MG63 (cell line): Measurements from ENCODE around the gene COL26A1. TPM values are rescaled to one million over a fixed set of nuclear protein-coding genes. Genes with fewer than 3 reads are reported as not detected.
"Not testable (repeated sequence)": the region's sequence is repeated elsewhere in the genome, so short reads cannot be mapped to it uniquely, and the experiment has no call there.

ENCODE experiments used
- DNase-seq: peaks from one replicate; pipeline ENCODE4 v3.0.0-alpha.2; 2020
- H3K27me3 ChIP-seq: fragments of 250-450 bp; sonication (Bioruptor Pico); 2 replicates; pipeline ENCODE4 v1.5.1; 2020; ENCODE audit warnings: mild to moderate bottlenecking, moderate library complexity
- H3K36me3 ChIP-seq: fragments of 250-450 bp; sonication (Bioruptor Pico); 2 replicates; pipeline ENCODE4 v1.5.1; 2020; ENCODE audit warnings: mild to moderate bottlenecking, moderate library complexity
- H3K4me3 ChIP-seq: fragments of 250-450 bp; sonication (Bioruptor Pico); 2 replicates; pipeline ENCODE4 v1.5.1; 2020; ENCODE audit warnings: mild to moderate bottlenecking, moderate library complexity
- H3K9me3 ChIP-seq: fragments of 250-450 bp; sonication (Bioruptor Pico); 2 replicates; pipeline ENCODE4 v1.5.1; 2020; ENCODE audit warnings: mild to moderate bottlenecking, moderate library complexity
- total RNA-seq: library from RNA; depleted of rRNA; stranded (reverse); fragments of >200 nt; shearing (Covaris generic); gene quantifications from 2 replicates; pipeline ENCODE4 v1.2.3, GENCODE V29; 2014; ENCODE audit warnings: low replicate concordance; rRNA removed

The COL26A1 gene
- total RNA-seq: 1.2 TPM in 1 of 2 replicates, not detected in the other

- DNase-seq: peak; percentile 27
- H3K27me3 ChIP-seq: no peaks in the 10 kb centered on the region
- peak within 1 kb of the TSS; percentile 26 for H3K4me3 ChIP-seq
- no peaks in the 10 kb centered on the region for H3K36me3 ChIP-seq
- no peaks in the 10 kb centered on the region for H3K9me3 ChIP-seq
Observed at GRCh38 chr7:101362334-101363195, at the start of gene COL26A1. COL26A1 (plus strand) TSS chr7:101362875; CDS start chr7:101363033, 158 bp downstream.

DNA sequence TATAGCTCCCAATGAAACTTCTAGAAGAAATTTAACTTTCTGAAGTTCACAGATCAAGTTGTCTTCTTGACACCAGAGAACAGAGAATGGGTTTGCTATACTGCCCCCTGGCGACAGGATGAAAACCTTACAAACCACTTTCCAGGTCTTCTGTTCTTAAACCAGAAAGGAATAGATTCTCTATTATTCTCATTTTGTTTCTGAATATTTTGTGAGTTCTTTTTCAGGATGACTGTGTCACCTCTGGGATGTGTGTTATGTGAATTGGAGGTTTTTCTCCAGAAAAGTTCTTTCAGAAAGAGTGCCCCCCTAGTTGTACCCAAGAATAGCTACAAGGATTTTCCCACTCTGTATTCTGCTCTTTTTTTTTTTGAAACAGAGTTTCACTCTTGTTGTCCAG, 47.3 kb upstream of the COL26A1 start:
- Histone ChIP-seq H3K4me3 (no peak overlapping the region), H3K9me3 (no peaks in the 10 kb centered on the region; the same call in 1 of the 2 replicates), H3K36me3 (no peaks in the 10 kb centered on the region), H3K27me3 (no peaks in the 10 kb centered on the region)
- peak; percentile 3 for DNase-seq

- no peaks in the 10 kb centered on the region for H3K27me3 ChIP-seq
- no peaks in the 10 kb centered on the region for H3K9me3 ChIP-seq
- no peak overlapping the region for H3K4me3 ChIP-seq
- H3K36me3 ChIP-seq: no peaks in the 10 kb centered on the region
- no peak for DNase-seq
Observed at GRCh38 chr7:101319401-101319800, 43.3 kb upstream of the COL26A1 start.

DNA sequence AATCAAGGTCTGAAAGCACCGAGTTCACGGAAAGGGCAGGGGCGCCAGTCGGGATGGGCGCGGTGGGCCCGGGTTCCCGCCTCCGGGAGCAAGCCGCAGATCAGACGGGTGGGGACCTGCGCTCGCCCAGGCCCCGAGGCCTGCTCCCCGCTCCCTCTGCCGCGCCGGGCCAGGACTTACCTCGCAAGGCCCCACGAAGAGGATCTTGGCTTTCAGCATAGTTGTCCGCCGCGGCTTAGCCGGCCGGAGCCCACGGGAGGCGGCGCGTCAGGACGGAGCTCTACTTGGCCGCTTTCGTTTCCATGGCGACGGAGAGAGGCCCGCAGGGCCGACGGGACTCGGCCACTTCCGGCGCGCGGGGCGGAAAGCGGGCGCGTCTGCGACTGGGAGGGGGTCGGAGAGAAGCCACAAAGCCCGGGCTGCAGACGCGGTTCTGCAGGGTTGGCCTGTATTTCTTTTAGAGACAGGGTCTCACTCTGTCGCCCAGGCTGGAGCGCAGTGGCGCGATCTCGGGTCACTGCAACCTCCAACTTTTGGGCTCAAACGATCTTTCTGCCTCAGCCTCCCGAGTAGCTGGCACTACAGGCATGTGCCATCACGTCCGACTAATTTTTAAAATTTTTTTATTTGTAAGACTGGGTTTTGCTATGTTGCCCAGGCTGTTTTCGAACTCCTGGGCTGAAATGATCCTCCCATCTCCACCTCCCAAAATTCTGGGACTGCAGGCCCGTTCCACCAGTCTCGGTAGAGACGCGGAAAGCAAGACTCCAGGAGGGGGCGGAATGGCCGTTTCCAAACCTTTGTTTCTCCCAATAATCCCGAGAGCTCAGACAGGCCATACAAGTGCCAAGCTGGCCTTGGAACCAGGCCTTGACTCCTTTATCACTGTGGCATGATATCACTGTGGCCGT, 40.9 kb upstream of the COL26A1 start, which contains the start of gene IFT22:
Gene IFT22 (minus strand): TSS at position 322 of the 911 bp plus-strand sequence. CDS start 103 bp downstream, at position 219.
- H3K27me3 ChIP-seq: no peaks in the 10 kb centered on the region
- peak; percentile 87 for DNase-seq
- H3K9me3 ChIP-seq: no peaks in the 10 kb centered on the region
- H3K36me3 ChIP-seq: no peaks in the 10 kb centered on the region
- peak within 1 kb of the TSS; percentile 76 for H3K4me3 ChIP-seq

- Histone ChIP-seq H3K27me3 (no peaks in the 10 kb centered on the region), H3K4me3 (no peak overlapping the region), H3K9me3 (no peaks in the 10 kb centered on the region), H3K36me3 (no peaks in the 10 kb centered on the region)
- no peak for DNase-seq
Observed at GRCh38 chr7:101328159-101328558, 34.5 kb upstream of the COL26A1 start.

DNA sequence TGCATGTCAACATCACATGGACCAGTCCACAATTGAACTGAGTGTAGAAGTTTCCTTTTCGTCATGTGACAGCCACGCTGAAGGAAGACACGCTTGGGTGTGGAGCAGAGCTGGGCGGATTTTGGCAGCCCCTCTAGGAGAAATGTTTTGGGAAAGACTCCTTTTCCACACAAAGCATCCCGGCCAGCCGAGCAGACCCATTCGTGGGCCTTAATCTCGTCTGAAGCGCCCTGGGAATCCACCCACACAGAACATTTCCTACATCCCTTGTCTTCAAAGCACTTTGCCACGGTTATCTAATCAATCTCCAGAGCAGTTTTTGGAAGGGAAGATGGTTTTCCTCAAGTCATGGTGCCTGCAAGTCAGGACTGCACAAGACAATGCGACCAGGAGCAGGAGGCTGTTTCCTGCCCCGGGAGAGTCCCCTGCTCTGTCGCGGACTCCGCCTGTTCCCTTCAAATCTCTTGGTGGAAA, 32.6 kb upstream of the COL26A1 start:
- no peaks in the 10 kb centered on the region for H3K9me3 ChIP-seq
- no peak for DNase-seq
- H3K36me3 ChIP-seq: no peaks in the 10 kb centered on the region
- H3K4me3 ChIP-seq: no peak overlapping the region
- no peaks in the 10 kb centered on the region for H3K27me3 ChIP-seq

DNA sequence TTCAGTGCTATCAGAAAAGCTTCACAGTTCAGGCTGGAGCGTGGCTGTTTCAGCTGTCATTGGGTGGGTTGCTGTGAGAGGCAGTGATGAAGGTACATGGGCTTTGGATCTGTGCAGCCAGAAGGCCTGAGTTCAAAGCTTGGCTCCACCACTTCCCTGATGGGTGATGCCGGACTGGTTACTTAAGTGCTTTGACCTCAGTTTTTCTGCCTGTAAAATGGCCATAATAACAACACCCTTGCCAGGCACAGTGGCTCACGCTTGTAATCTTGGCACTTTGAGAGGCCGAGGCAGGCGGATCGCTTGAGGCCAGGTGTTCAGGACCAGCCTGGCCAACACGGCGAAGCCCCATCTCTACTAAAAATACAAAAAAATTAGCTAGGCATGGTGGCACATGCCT, 30.6 kb upstream of the COL26A1 start:
- no peak overlapping the region for H3K4me3 ChIP-seq
- H3K36me3 ChIP-seq: no peaks in the 10 kb centered on the region
- H3K9me3 ChIP-seq: no peaks in the 10 kb centered on the region
- no peak for DNase-seq
- no peaks in the 10 kb centered on the region for H3K27me3 ChIP-seq

GRCh38 chr7:101333912-101334311, 28.8 kb upstream of the COL26A1 start:
- Histone ChIP-seq H3K36me3 (no peaks in the 10 kb centered on the region), H3K9me3 (no peaks in the 10 kb centered on the region), H3K27me3 (no peaks in the 10 kb centered on the region), H3K4me3 (no peak overlapping the region)
- DNase-seq: no peak

DNA sequence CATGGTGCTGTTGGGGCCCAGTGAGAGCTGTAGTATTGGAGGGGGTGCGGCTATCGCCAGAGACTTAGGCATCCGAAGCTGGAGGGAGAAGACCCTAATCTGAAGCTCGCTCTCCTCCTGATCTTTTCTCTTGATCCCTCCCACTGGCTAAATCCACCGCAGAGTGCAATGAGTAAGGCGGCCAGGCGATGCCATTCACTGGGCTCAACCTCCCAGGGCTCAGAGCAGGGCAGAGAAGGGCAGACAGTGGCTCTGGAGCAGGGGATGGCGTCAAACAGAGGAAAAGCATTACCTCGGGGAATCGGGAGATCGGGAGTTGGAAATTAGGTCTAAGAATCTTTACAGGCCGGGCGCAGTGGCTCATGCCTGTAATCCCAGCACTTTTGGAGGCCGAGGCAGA, 22.3 kb upstream of the COL26A1 start:
- Histone ChIP-seq H3K4me3 (no peak overlapping the region), H3K27me3 (no peaks in the 10 kb centered on the region), H3K9me3 (no peaks in the 10 kb centered on the region), H3K36me3 (no peaks in the 10 kb centered on the region)
- DNase-seq: no peak

GRCh38 chr7:101342892-101343291, 19.8 kb upstream of the COL26A1 start:
- no peaks in the 10 kb centered on the region for H3K9me3 ChIP-seq
- no peaks in the 10 kb centered on the region for H3K27me3 ChIP-seq
- H3K4me3 ChIP-seq: no peak overlapping the region
- no peak for DNase-seq
- H3K36me3 ChIP-seq: no peaks in the 10 kb centered on the region

DNA sequence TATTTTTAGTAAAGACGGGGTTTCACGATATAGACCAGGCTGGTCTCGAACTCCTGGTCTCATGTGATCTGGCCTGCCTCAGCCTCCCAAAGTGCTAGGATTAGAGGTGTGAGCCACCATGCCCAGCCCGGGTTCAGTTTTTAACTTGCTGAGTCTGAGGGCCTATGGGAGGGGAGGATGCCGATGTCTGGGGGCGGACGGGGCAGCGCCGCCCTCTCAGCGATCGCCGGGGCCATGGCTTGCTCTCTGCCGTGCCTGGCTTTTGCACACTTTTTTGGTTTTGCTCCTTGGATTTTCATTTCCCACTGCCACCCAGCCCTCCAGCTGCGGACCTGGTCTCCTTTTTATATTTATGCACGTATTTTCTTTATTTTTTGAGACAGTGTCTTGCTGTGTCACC, 15.2 kb upstream of the COL26A1 start:
- no peak overlapping the region for H3K4me3 ChIP-seq
- H3K9me3 ChIP-seq: no peaks in the 10 kb centered on the region
- DNase-seq: no peak
- H3K36me3 ChIP-seq: no peaks in the 10 kb centered on the region
- no peaks in the 10 kb centered on the region for H3K27me3 ChIP-seq

GRCh38 chr7:101348456-101349067, 14.1 kb upstream of the COL26A1 start:
- H3K4me3 ChIP-seq, H3K27me3 ChIP-seq, H3K9me3 ChIP-seq, H3K36me3 ChIP-seq, DNase-seq: not testable (repeated sequence)

DNA sequence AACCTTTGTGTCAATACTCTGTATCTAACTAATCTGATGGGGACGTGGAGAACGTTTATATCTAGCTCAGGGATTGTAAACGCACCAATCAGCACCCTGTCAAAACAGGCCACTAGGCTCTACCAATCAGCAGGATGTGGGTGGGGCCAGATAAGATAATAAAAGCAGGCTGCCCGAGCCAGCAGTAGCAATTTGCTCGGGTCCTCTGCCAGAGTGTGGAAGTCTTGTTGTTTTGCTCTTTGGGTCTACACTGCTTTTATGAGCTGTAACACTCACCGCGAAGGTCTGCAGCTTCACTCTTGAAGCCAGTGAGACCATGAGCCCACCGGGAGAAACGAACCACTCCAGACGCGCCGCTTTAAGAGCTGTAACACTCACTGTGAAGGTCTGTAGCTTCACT, 13.4 kb upstream of the COL26A1 start:
- not testable (repeated sequence) for H3K9me3 ChIP-seq, H3K27me3 ChIP-seq, DNase-seq, H3K4me3 ChIP-seq, H3K36me3 ChIP-seq

GRCh38 chr7:101352920-101353308, 9.8 kb upstream of the COL26A1 start:
- no peaks in the 10 kb centered on the region for H3K36me3 ChIP-seq
- DNase-seq: no peak
- no peaks in the 10 kb centered on the region for H3K9me3 ChIP-seq
- no peak overlapping the region for H3K4me3 ChIP-seq
- no peaks in the 10 kb centered on the region for H3K27me3 ChIP-seq

DNA sequence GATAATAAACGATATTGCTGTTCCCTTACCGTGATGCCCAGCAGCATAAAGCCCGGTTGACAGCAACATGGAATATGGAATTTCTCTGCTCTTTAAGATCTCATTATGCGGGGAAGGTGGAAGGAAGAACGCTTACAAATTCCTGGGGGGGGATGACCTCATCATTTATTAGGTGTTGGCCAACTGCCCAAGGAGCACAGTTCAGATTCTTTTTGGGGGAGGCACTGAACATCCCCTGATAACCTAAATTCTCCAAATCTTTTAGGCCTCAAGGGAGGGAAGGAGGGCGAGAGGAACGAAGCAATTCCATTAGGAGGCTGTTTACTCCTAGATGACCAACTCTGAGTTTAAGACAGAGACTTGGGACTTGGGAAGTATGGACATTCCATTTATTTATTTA, 5.2 kb upstream of the COL26A1 start:
- Histone ChIP-seq H3K27me3 (no peaks in the 10 kb centered on the region), H3K36me3 (no peaks in the 10 kb centered on the region), H3K4me3 (no peak overlapping the region), H3K9me3 (no peaks in the 10 kb centered on the region)
- DNase-seq: no peak

- Histone ChIP-seq H3K9me3 (no peaks in the 10 kb centered on the region), H3K27me3 (no peaks in the 10 kb centered on the region), H3K36me3 (no peaks in the 10 kb centered on the region), H3K4me3 (peak overlapping the region; percentile 26)
- DNase-seq: no peak
Observed at GRCh38 chr7:101363196-101363733, 590 bp downstream of the COL26A1 start.
